ENCODE measurements around the gene FOXM1. TPM values are rescaled to one million over a fixed set of nuclear protein-coding genes. Genes with fewer than 3 reads are reported as not detected.

FOXM1 gene
- total and polyA plus RNA-seq, 7 experiments from 2014 or later = 0.35 to 77.2 (median 0.82) TPM; not detected in 3

Other genes with a start within 250 kb of the FOXM1 start
- gene FKBP4, start 82.2 kb downstream of the FOXM1 start, total RNA-seq = 10 to 100 TPM; 47.4 to 95.4 (median 54.6) TPM
- 10 to 100 TPM; 27.3 to 39.6 TPM for gene FKBP4, start 82.2 kb downstream of the FOXM1 start, polyA plus RNA-seq
- 100 to 1,000 TPM in 2 of 5 experiments, 10 to 100 TPM in 3; 50.4 to 156 (median 95.6) TPM for gene ITFG2, start 64.5 kb downstream of the FOXM1 start, total RNA-seq
- 10 to 100 TPM; 52.3 to 76.1 TPM for gene ITFG2, start 64.5 kb downstream of the FOXM1 start, polyA plus RNA-seq
- gene NRIP2, start 42.1 kb downstream of the FOXM1 start, total RNA-seq = not detected
- 1 to 10 TPM; 1.6 to 2.0 TPM for gene NRIP2, start 42.1 kb downstream of the FOXM1 start, polyA plus RNA-seq
- not detected for gene TEX52, start 20.1 kb downstream of the FOXM1 start, total RNA-seq
- gene TEX52, start 20.1 kb downstream of the FOXM1 start, polyA plus RNA-seq = not detected
- 10 to 100 TPM; 13.7 to 44.3 (median 28.7) TPM for gene RHNO1, start within 50 bp of the FOXM1 start, total RNA-seq
- 10 to 100 TPM; 49.4 to 53.6 TPM for gene RHNO1, start within 50 bp of the FOXM1 start, polyA plus RNA-seq
- gene TULP3, start 13.7 kb upstream of the FOXM1 start, total RNA-seq = 1 to 10 TPM; 4.7 to 9.6 (median 7.4) TPM
- 1 to 10 TPM; 4.5 to 6.7 TPM for gene TULP3, start 13.7 kb upstream of the FOXM1 start, polyA plus RNA-seq
- gene TEAD4, start 82.2 kb upstream of the FOXM1 start, total RNA-seq = 1 to 10 TPM in 1 of 5 experiments, not detected in 4; 1.8 TPM
- gene TEAD4, start 82.2 kb upstream of the FOXM1 start, polyA plus RNA-seq = not detected
- 1 to 10 TPM in 4 of 5 experiments, not detected in 1; 1.0 to 1.8 (median 1.3) TPM for gene TSPAN9, start 200.2 kb upstream of the FOXM1 start, total RNA-seq
- gene TSPAN9, start 200.2 kb upstream of the FOXM1 start, polyA plus RNA-seq = under 1 TPM; 0.20 to 0.41 TPM